Activated CD8-positive, alpha-beta memory T cell treated with anti-CD3 and anti-CD28 coated beads, Interleukin-2, amount 10 ng/mL, durations not matched to agents 7 days and 5 days (primary cell): Measurements from ENCODE around the gene SPG11. TPM values are rescaled to one million over a fixed set of nuclear protein-coding genes. Genes with fewer than 3 reads are reported as not detected.

ENCODE experiments used
- ATAC-seq: fragments of 150-1000 bp; cut with Tn5 transposase; one replicate; pipeline ENCODE4 v1.10.0; 2021; ENCODE audit warnings: moderate library complexity
- CTCF ChIA-PET: fragments of 350-600 bp; sonication (Branson Sonifier 250); formaldehyde crosslinking; loops from one replicate; lab custom pipeline; 2021; ENCODE audit warnings: antibody characterized with exemption; lab: Charles Lee
- DNase-seq: peaks from one replicate; pipeline ENCODE4 v3.0.0-alpha.2; 2020
- H3K27ac Mint-ChIP-seq: one replicate; pipeline ENCODE4 v1.8.0; 2021; ENCODE audit warnings: mild to moderate bottlenecking, mixed read lengths
- H3K27me3 Mint-ChIP-seq: one replicate; pipeline ENCODE4 v1.8.0; 2021; ENCODE audit warnings: mixed read lengths
- H3K36me3 Mint-ChIP-seq: one replicate; pipeline ENCODE4 v1.8.0; 2021; ENCODE audit warnings: mild to moderate bottlenecking, mixed read lengths
- H3K4me1 Mint-ChIP-seq: one replicate; pipeline ENCODE4 v1.8.0; 2021; ENCODE audit warnings: mixed read lengths
- H3K4me3 Mint-ChIP-seq: one replicate; pipeline ENCODE4 v1.8.0; 2021; ENCODE audit warnings: mild to moderate bottlenecking, moderate library complexity, mixed read lengths
- H3K9me3 Mint-ChIP-seq: one replicate; pipeline ENCODE4 v1.8.0; 2022; ENCODE audit warnings: low read depth, mixed read lengths
- total RNA-seq, 2 experiments: library from RNA; stranded (reverse); gene quantifications; one replicate each; pipeline ENCODE4 v1.2.3, GENCODE V29; 2021

Gene SPG11
- total RNA-seq, 2 experiments from 2014 or later: 76.7 to 95.8 TPM

- H3K27ac Mint-ChIP-seq: peak overlapping the region; percentile 97
- peaks cover 55% of the 10 kb centered on the region for H3K4me1 Mint-ChIP-seq
- ATAC-seq (no peak), DNase-seq (no peak)
- H3K36me3 Mint-ChIP-seq: peaks cover 1% of the 10 kb centered on the region
- H3K4me3 Mint-ChIP-seq: peak overlapping the region; percentile 58
- CTCF ChIA-PET: interaction anchor here (1.0 to 6.9 kb wide), 7 partner anchors 8 to 70 kb away, joined by 3 to 232 read pairs (median 112); partner anchors contain the start of genes B2M, PATL2 and TRIM69
- H3K9me3 Mint-ChIP-seq: no peaks in the 10 kb centered on the region
- no peaks in the 10 kb centered on the region for H3K27me3 Mint-ChIP-seq
These were observed 3.5 kb upstream of the SPG11 start for GRCh38 chr15:44667039-44667360.

- no peaks in the 10 kb centered on the region for H3K9me3 Mint-ChIP-seq
- H3K27me3 Mint-ChIP-seq: no peaks in the 10 kb centered on the region
- H3K4me1 Mint-ChIP-seq: peaks cover 53% of the 10 kb centered on the region
- CTCF ChIA-PET: interaction anchor here (1.0 to 6.9 kb wide), 9 partner anchors 7 to 71 kb away, joined by 3 to 232 read pairs (median 75); partner anchors contain the start of genes B2M, PATL2 and TRIM69
- no peak for DNase-seq
- peak overlapping the region; percentile 58 for H3K4me3 Mint-ChIP-seq
- ATAC-seq: no peak
- H3K27ac Mint-ChIP-seq: peak overlapping the region; percentile 97
- peaks cover 3% of the 10 kb centered on the region for H3K36me3 Mint-ChIP-seq
These were observed 3.0 kb upstream of the SPG11 start for GRCh38 chr15:44666210-44667038.

- CTCF ChIA-PET: interaction anchor here (0.7 to 6.9 kb wide), 29 partner anchors 10 to 235 kb away, joined by 3 to 232 read pairs (median 6); partner anchors contain the start of genes B2M, PATL2 and TRIM69
These were observed 718 bp downstream of the SPG11 start for GRCh38 chr15:44662478-44663409.

GRCh38 chr15:44661576-44661975, 1.9 kb downstream of the SPG11 start:
- peak overlapping the region; percentile 99 for H3K4me3 Mint-ChIP-seq
- CTCF ChIA-PET: interaction anchor here (2.4 to 6.9 kb wide), 8 partner anchors 49 to 124 kb away, joined by 7 to 232 read pairs (median 16); partner anchors contain the start of genes B2M, PATL2 and TRIM69
- H3K27ac Mint-ChIP-seq: peak overlapping the region; percentile 80
- DNase-seq (no peak), ATAC-seq (no peak)
- H3K36me3 Mint-ChIP-seq: peaks cover 23% of the 10 kb centered on the region
- H3K27me3 Mint-ChIP-seq: no peaks in the 10 kb centered on the region
- H3K4me1 Mint-ChIP-seq: peaks cover 45% of the 10 kb centered on the region
- H3K9me3 Mint-ChIP-seq: no peaks in the 10 kb centered on the region

More at GRCh38 chr15:44662478-44663409, 718 bp downstream of the SPG11 start:
- Mint-ChIP-seq H3K27me3 (no peaks in the 10 kb centered on the region), H3K4me1 (peaks cover 50% of the 10 kb centered on the region), H3K4me3 (peak overlapping the region; percentile 99), H3K9me3 (no peaks in the 10 kb centered on the region), H3K36me3 (peaks cover 16% of the 10 kb centered on the region), H3K27ac (peak overlapping the region; percentile 97)
- DNase-seq (peak; percentile 94), ATAC-seq (peak; percentile 69)

GRCh38 chr15:44659056-44659455, 4.4 kb downstream of the SPG11 start:
- ATAC-seq (no peak), DNase-seq (no peak)
- H3K4me3 Mint-ChIP-seq: no peak overlapping the region
- no peak overlapping the region for H3K27ac Mint-ChIP-seq
- CTCF ChIA-PET: interaction anchor here (1.4 to 4.0 kb wide), 3 partner anchors 69 to 79 kb away, joined by 3 to 14 read pairs (median 3); no protein-coding TSS in a partner anchor
- no peaks in the 10 kb centered on the region for H3K27me3 Mint-ChIP-seq
- peaks cover 29% of the 10 kb centered on the region for H3K4me1 Mint-ChIP-seq
- peaks cover 34% of the 10 kb centered on the region for H3K36me3 Mint-ChIP-seq
- no peaks in the 10 kb centered on the region for H3K9me3 Mint-ChIP-seq

- DNase-seq (no peak), ATAC-seq (no peak)
- Mint-ChIP-seq H3K36me3 (peaks cover 42% of the 10 kb centered on the region), H3K4me3 (no peak overlapping the region), H3K9me3 (no peaks in the 10 kb centered on the region), H3K27me3 (no peaks in the 10 kb centered on the region), H3K4me1 (peaks cover 25% of the 10 kb centered on the region), H3K27ac (no peak overlapping the region)
- CTCF ChIA-PET: interaction anchor here (0.9 to 4.0 kb wide), 5 partner anchors 27 to 81 kb away, joined by 3 to 14 read pairs (median 3); partner anchors contain the start of gene TRIM69
These were observed 6.1 kb downstream of the SPG11 start for GRCh38 chr15:44657378-44657777.

GRCh38 chr15:44656913-44657312, 6.5 kb downstream of the SPG11 start:
- Mint-ChIP-seq H3K36me3 (peaks cover 46% of the 10 kb centered on the region), H3K27me3 (no peaks in the 10 kb centered on the region), H3K4me1 (peaks cover 25% of the 10 kb centered on the region), H3K4me3 (no peak overlapping the region), H3K9me3 (no peaks in the 10 kb centered on the region), H3K27ac (no peak overlapping the region)
- CTCF ChIA-PET: interaction anchor here (0.9 to 1.8 kb wide), 4 partner anchors 26 to 82 kb away, joined by 3 to 5 read pairs (median 3); partner anchors contain the start of gene TRIM69
- no peak for DNase-seq
- ATAC-seq: no peak

GRCh38 chr15:44656298-44656697, 7.2 kb downstream of the SPG11 start:
- no peak for ATAC-seq
- CTCF ChIA-PET: interaction anchor here (0.9 to 1.8 kb wide), 4 partner anchors 25 to 82 kb away, joined by 3 to 5 read pairs (median 3); partner anchors contain the start of gene TRIM69
- H3K4me3 Mint-ChIP-seq: no peak overlapping the region
- no peak for DNase-seq
- H3K27ac Mint-ChIP-seq: peak overlapping the region; percentile 0
- peaks cover 23% of the 10 kb centered on the region for H3K4me1 Mint-ChIP-seq
- H3K27me3 Mint-ChIP-seq: no peaks in the 10 kb centered on the region
- H3K36me3 Mint-ChIP-seq: peaks cover 50% of the 10 kb centered on the region
- no peaks in the 10 kb centered on the region for H3K9me3 Mint-ChIP-seq

GRCh38 chr15:44654858-44655257, 8.6 kb downstream of the SPG11 start:
- no peak for ATAC-seq
- H3K36me3 Mint-ChIP-seq: peaks cover 56% of the 10 kb centered on the region
- H3K4me3 Mint-ChIP-seq: no peak overlapping the region
- CTCF ChIA-PET: interaction anchor here (1.8 kb wide), 1 partner anchor 83 kb away, joined by 11 read pairs; the partner anchor contains the start of gene TRIM69
- H3K4me1 Mint-ChIP-seq: peaks cover 16% of the 10 kb centered on the region
- H3K27me3 Mint-ChIP-seq: no peaks in the 10 kb centered on the region
- DNase-seq: no peak
- no peak overlapping the region for H3K27ac Mint-ChIP-seq
- H3K9me3 Mint-ChIP-seq: no peaks in the 10 kb centered on the region

- Mint-ChIP-seq H3K36me3 (peaks cover 77% of the 10 kb centered on the region), H3K27ac (peak overlapping the region; percentile 56), H3K4me1 (peaks cover 44% of the 10 kb centered on the region), H3K4me3 (no peak overlapping the region), H3K9me3 (peaks cover 16% of the 10 kb centered on the region), H3K27me3 (no peaks in the 10 kb centered on the region)
- no peak for DNase-seq
- CTCF ChIA-PET: interaction anchor here (1.2 kb wide), 1 partner anchor 91 kb away, joined by 8 read pairs; no protein-coding TSS in a partner anchor
- no peak for ATAC-seq
These were observed 15.8 kb downstream of the SPG11 start for GRCh38 chr15:44647637-44648036.

GRCh38 chr15:44647036-44647435, 16.4 kb downstream of the SPG11 start:
- H3K27ac Mint-ChIP-seq: peak overlapping the region; percentile 21

GRCh38 chr15:44646460-44646859, 17.0 kb downstream of the SPG11 start:
- H3K4me1 Mint-ChIP-seq: peaks cover 46% of the 10 kb centered on the region
- no peaks in the 10 kb centered on the region for H3K27me3 Mint-ChIP-seq
- CTCF ChIA-PET: interaction anchor here (1.2 kb wide), 1 partner anchor 92 kb away, joined by 8 read pairs; no protein-coding TSS in a partner anchor
- no peak overlapping the region for H3K4me3 Mint-ChIP-seq
- no peak for DNase-seq
- peaks cover 16% of the 10 kb centered on the region for H3K9me3 Mint-ChIP-seq
- peak overlapping the region; percentile 18 for H3K27ac Mint-ChIP-seq
- H3K36me3 Mint-ChIP-seq: peaks cover 75% of the 10 kb centered on the region
- no peak for ATAC-seq

More at GRCh38 chr15:44647036-44647435, 16.4 kb downstream of the SPG11 start:
- Mint-ChIP-seq H3K27me3 (no peaks in the 10 kb centered on the region), H3K4me3 (no peak overlapping the region), H3K36me3 (peaks cover 75% of the 10 kb centered on the region), H3K4me1 (peaks cover 44% of the 10 kb centered on the region), H3K9me3 (peaks cover 16% of the 10 kb centered on the region)
- no peak for DNase-seq
- ATAC-seq: peak; percentile 36
- CTCF ChIA-PET: interaction anchor here (1.2 kb wide), 1 partner anchor 91 kb away, joined by 8 read pairs; no protein-coding TSS in a partner anchor
